A549 (cell line): ENCODE measurements around the gene PHF21A. TPM values are rescaled to one million over a fixed set of nuclear protein-coding genes. Genes with fewer than 3 reads are reported as not detected.

ENCODE experiments used
- ATAC-seq, 2 experiments: fragments of 200-7000 bp in 1 of 2; fragments of >200 bp in 1 of 2; cut with Nextera tagmentation in 1 of 2; cut with Tn5 transposase in 1 of 2; 3 replicates each; pipeline versions ENCODE4 v1.8.0 to v1.9.1; 2018 to 2020; ENCODE audit warnings: mild to moderate bottlenecking in 1 of 2, moderate library complexity in 1 of 2
- CTCF ChIA-PET: fragments of 300-600 bp; sonication (Branson Sonifier 250); formaldehyde crosslinking; extraction: SDS; loops from one replicate; lab custom pipeline; 2021; ENCODE audit warnings: antibody characterized with exemption, inconsistent platforms; lab: Yijun Ruan, JAX
- POLR2A ChIA-PET: fragments of 350-600 bp; formaldehyde crosslinking; extraction: SDS; loops from one replicate; lab custom pipeline; 2021; ENCODE audit warnings: antibody characterized with exemption, inconsistent platforms; lab: Yijun Ruan, JAX
- DNase-seq, 2 experiments: peaks; one replicate each; pipeline versions ENCODE4 v3.0.0 to v3.0.0-alpha.2; 2011 to 2016; ENCODE audit warnings: low read depth in 1 of 2, low spot score in 1 of 2
- FAIRE-seq: peaks from 2 replicates; lab custom pipeline; 2011; peaks lifted over from hg19 to GRCh38; lab: Jason Lieb, UNC
- H3K27ac ChIP-seq, 2 experiments: fragments of >200 bp; sonication (Bioruptor Twin); formaldehyde crosslinking; 3 replicates each; pipeline ENCODE4 v1.5.1; 2016 to 2017
- H3K4me1 ChIP-seq: fragments of >200 bp; sonication (Bioruptor Twin); formaldehyde crosslinking; 3 replicates; pipeline ENCODE4 v1.6.1; 2016
- H3K4me2 ChIP-seq: fragments of >200 bp; sonication (Bioruptor Twin); formaldehyde crosslinking; 3 replicates; pipeline ENCODE4 v1.6.1; 2016
- H3K4me3 ChIP-seq: fragments of >200 bp; sonication (Bioruptor Twin); formaldehyde crosslinking; 3 replicates; pipeline ENCODE4 v1.5.1; 2016
- H3K9me3 ChIP-seq: fragments of >200 bp; sonication (Bioruptor Twin); formaldehyde crosslinking; 3 replicates; pipeline ENCODE4 v1.6.1; 2016
- ATOH8 ChIP-seq: fragments of 250-450 bp; sonication (Bioruptor Pico); IDR thresholded peaks from 2 replicates; pipeline ENCODE4 v1.5.0; 2020; ENCODE audit warnings: low read depth, mild to moderate bottlenecking, moderate library complexity
- BHLHE40 ChIP-seq: IDR thresholded peaks from 2 replicates; pipeline ENCODE4 v1.6.1; 2012; ENCODE audit warnings: low read depth, low read length, inconsistent platforms
- CBX2 ChIP-seq: fragments of 200-600 bp; sonication (generic); IDR thresholded peaks from 2 replicates; pipeline ENCODE4 v1.6.1; 2016; ENCODE audit warnings: low read depth, mild to moderate bottlenecking, borderline replicate concordance
- CBX8 ChIP-seq: fragments of 200-600 bp; sonication (generic); IDR thresholded peaks from 2 replicates; pipeline ENCODE4 v1.6.1; 2016
- CEBPB ChIP-seq, 2 experiments: fragments of >200 bp in 1 of 2; sonication (Bioruptor Twin) in 1 of 2; formaldehyde crosslinking in 1 of 2; IDR thresholded peaks; 2 replicates each; pipeline ENCODE4 v1.6.1; 2012 to 2016
- CHD4 ChIP-seq: fragments of 200-600 bp; sonication (generic); IDR thresholded peaks from 2 replicates; pipeline ENCODE4 v1.6.1; 2016; ENCODE audit warnings: antibody characterized with exemption, mild to moderate bottlenecking, borderline replicate concordance
- E2F6 ChIP-seq: IDR thresholded peaks from 2 replicates; pipeline ENCODE4 v1.6.1; 2012; ENCODE audit warnings: low read depth, borderline replicate concordance
- EHF ChIP-seq: fragments of 250-450 bp; sonication (Bioruptor Pico); IDR thresholded peaks from 2 replicates; pipeline ENCODE4 v1.5.0; 2020; ENCODE audit warnings: mild to moderate bottlenecking
- FOSL2 ChIP-seq, 2 experiments: fragments of 450-650 bp in 1 of 2; fragments of >200 bp in 1 of 2; sonication (Bioruptor Twin) in 1 of 2; formaldehyde crosslinking; IDR thresholded peaks; 2 replicates each; pipeline versions ENCODE4 v1.5.0 to v1.6.1; 2016 to 2020; ENCODE audit warnings: mild to moderate bottlenecking in 1 of 2, moderate library complexity in 1 of 2
- HEYL ChIP-seq: fragments of 250-450 bp; sonication (Bioruptor Pico); IDR thresholded peaks from 2 replicates; pipeline ENCODE4 v1.8.0; 2021; ENCODE audit warnings: mild to moderate bottlenecking, moderate library complexity
- HOXB5 ChIP-seq: fragments of 250-450 bp; sonication (Bioruptor Pico); IDR thresholded peaks from 2 replicates; pipeline ENCODE4 v1.5.0; 2020; ENCODE audit warnings: mild to moderate bottlenecking, moderate library complexity
- JUN ChIP-seq, 2 experiments: fragments of >200 bp; sonication (Bioruptor Twin); formaldehyde crosslinking; IDR thresholded peaks; 2 replicates in 1 of 2; 3 replicates in 1 of 2; pipeline ENCODE4 v1.6.1; 2016 to 2017
- MAFK ChIP-seq: fragments of 450-650 bp; IDR thresholded peaks from 2 replicates; pipeline ENCODE4 v1.6.1; 2014; ENCODE audit not compliant: partially characterized antibody
- NPAS2 ChIP-seq: fragments of 250-450 bp; sonication (Bioruptor Pico); IDR thresholded peaks from 2 replicates; pipeline ENCODE4 v1.8.0; 2022; ENCODE audit warnings: mild to moderate bottlenecking, moderate library complexity, borderline replicate concordance
- NR3C1 ChIP-seq: fragments of >200 bp; sonication (Bioruptor Twin); formaldehyde crosslinking; IDR thresholded peaks from 3 replicates; pipeline ENCODE4 v1.6.1; 2017
- PHF8 ChIP-seq: fragments of 200-600 bp; sonication (generic); IDR thresholded peaks from 2 replicates; pipeline ENCODE4 v1.6.1; 2016; ENCODE audit warnings: low read depth, mild to moderate bottlenecking, antibody characterized with exemption, moderate library complexity, borderline replicate concordance
- RARB ChIP-seq: fragments of 250-450 bp; sonication (Bioruptor Pico); IDR thresholded peaks from 2 replicates; pipeline ENCODE4 v1.8.0; 2021; ENCODE audit warnings: mild to moderate bottlenecking, moderate library complexity
- RCOR1 ChIP-seq: fragments of 150-350 bp; IDR thresholded peaks from 2 replicates; pipeline ENCODE4 v1.6.1; 2014; ENCODE audit warnings: antibody characterized with exemption, low read length, low read depth
- REST ChIP-seq: fragments of 200-600 bp; sonication (generic); IDR thresholded peaks from 2 replicates; pipeline ENCODE4 v1.6.1; 2016; ENCODE audit warnings: antibody characterized with exemption, mild to moderate bottlenecking, moderate library complexity
- RFX5 ChIP-seq: fragments of 450-650 bp; IDR thresholded peaks from 2 replicates; pipeline ENCODE4 v1.7.1; 2014; ENCODE audit warnings: antibody characterized with exemption, mild to moderate bottlenecking, moderate library complexity
- SREBF2 ChIP-seq: fragments of 450-650 bp; IDR thresholded peaks from 2 replicates; pipeline ENCODE4 v1.6.1; 2014; ENCODE audit warnings: mild to moderate bottlenecking, moderate library complexity
- ZNF302 ChIP-seq: fragments of 250-450 bp; sonication (Bioruptor Pico); IDR thresholded peaks from 2 replicates; pipeline ENCODE4 v1.9.0; 2021; ENCODE audit warnings: inconsistent platforms, mild to moderate bottlenecking, moderate library complexity
- ZSCAN20 ChIP-seq: fragments of 250-450 bp; sonication (Bioruptor Pico); IDR thresholded peaks from 2 replicates; pipeline ENCODE4 v1.8.0; 2022; ENCODE audit warnings: mild to moderate bottlenecking, moderate library complexity
- WGBS: methylation state at CpG from one replicate; pipeline ENCODE4 v1.1.6; 2017; ENCODE audit errors: missing lambda C conversion rate; 5-methylcytosine and 5-hydroxymethylcytosine counted together
- polyA plus RNA-seq, 4 experiments: library from polyadenylated mRNA; depleted of rRNA in 3 of 4; stranded (reverse); fragments of >200 nt; fragmentation: RNase III in 1 of 4; extraction: RNeasy Plus Mini Kit Qiagen cat#74134 plus additional on column Dnase treatment in 1 of 4; gene quantifications; 2 replicates in 3 of 4; 3 replicates in 1 of 4; pipeline ENCODE4 v1.2.3, GENCODE V29; 2011 to 2017
- TF ChIP-seq, protein P1 (sequence below): fragments of 150-350 bp; IDR thresholded peaks from 2 replicates; pipeline ENCODE4 v1.6.1; 2014; ENCODE audit warnings: low read depth, mild to moderate bottlenecking, low read length
- TF ChIP-seq, protein P2 (sequence below): fragments of >200 bp; sonication (Bioruptor Twin); formaldehyde crosslinking; IDR thresholded peaks from 2 replicates; pipeline ENCODE4 v1.6.1; 2016
- TF ChIP-seq, protein P3 (sequence below): IDR thresholded peaks from 2 replicates; pipeline ENCODE4 v1.6.1; 2012

The PHF21A gene
- polyA plus RNA-seq, 2 of the 4 experiments (the other 2 are of a cell fraction): 20.0 to 31.9 TPM

DNA sequence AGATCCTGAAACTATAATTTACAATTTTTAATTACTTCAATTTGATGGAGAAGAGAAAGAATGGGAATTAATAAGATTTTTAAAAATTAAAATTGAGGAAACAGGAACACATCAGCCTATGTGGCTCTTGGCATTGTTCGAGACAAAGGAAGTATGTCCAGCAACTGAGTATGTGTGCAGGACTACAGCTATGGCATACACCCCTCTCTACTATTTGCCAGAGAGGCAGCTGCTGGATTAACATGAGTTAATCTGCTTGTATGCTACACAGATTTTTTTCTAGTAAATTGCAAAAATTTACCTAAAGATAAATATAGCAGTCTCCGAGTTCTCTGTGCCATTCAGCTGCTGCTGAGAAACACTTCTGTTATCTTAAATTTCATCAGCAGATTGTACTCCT lies 70.6 kb downstream of the PHF21A start:
- Histone ChIP-seq H3K27ac (no peak overlapping the region), H3K4me2 (no peak overlapping the region), H3K9me3 (no peaks in the 10 kb centered on the region), H3K4me3 (no peak overlapping the region), H3K4me1 (peaks cover 12% of the 10 kb centered on the region)
- CTCF ChIA-PET: interaction anchor here (1.3 to 2.0 kb wide), 3 partner anchors 20 to 44 kb away, joined by 3 to 6 read pairs (median 5); no protein-coding TSS in a partner anchor
- WGBS: 87% methylated on average over 2 of the region's 2 CpGs
- POLR2A ChIA-PET: no interaction called here
- no peak for ATAC-seq
- TF ChIP-seq REST (no peak), CBX8 (no peak), HOXB5 (CRISPR knock-in tag) (no peak), FOSL2 (IDR thresholded peaks at IDR 0.05) (no peak), FOSL2 (CRISPR knock-in tag; IDR thresholded peaks at IDR 0.05) (no peak), NPAS2 (CRISPR knock-in tag) (no peak), CEBPB (IDR thresholded peaks at IDR 0.05) (no peak), JUN (IDR thresholded peaks at IDR 0.05) (no peak), MAFK (no peak), E2F6 (no peak), PHF8 (no peak), ATOH8 (CRISPR knock-in tag) (no peak), CBX2 (no peak), RFX5 (no peak), ZSCAN20 (CRISPR knock-in tag) (no peak)
- no peak for DNase-seq
- no peak for FAIRE-seq

GRCh38 chr11:46050003-46050461 lies 71.2 kb downstream of the PHF21A start:
- no peak for TF ChIP-seq BHLHE40
- TF ChIP-seq RARB: no peak
- no peak for TF ChIP-seq NR3C1
- TF ChIP-seq RCOR1: no peak
- no peak for TF ChIP-seq CHD4
- TF ChIP-seq, protein P1, sequence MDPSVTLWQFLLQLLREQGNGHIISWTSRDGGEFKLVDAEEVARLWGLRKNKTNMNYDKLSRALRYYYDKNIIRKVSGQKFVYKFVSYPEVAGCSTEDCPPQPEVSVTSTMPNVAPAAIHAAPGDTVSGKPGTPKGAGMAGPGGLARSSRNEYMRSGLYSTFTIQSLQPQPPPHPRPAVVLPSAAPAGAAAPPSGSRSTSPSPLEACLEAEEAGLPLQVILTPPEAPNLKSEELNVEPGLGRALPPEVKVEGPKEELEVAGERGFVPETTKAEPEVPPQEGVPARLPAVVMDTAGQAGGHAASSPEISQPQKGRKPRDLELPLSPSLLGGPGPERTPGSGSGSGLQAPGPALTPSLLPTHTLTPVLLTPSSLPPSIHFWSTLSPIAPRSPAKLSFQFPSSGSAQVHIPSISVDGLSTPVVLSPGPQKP: no peak
- TF ChIP-seq MAFK: no peak
- no peak for TF ChIP-seq FOSL2 (IDR thresholded peaks at IDR 0.05)
- TF ChIP-seq FOSL2 (CRISPR knock-in tag; IDR thresholded peaks at IDR 0.05): no peak
- no peak for TF ChIP-seq HEYL (CRISPR knock-in tag)
- no peak for TF ChIP-seq EHF (CRISPR knock-in tag)
- TF ChIP-seq, protein P2, sequence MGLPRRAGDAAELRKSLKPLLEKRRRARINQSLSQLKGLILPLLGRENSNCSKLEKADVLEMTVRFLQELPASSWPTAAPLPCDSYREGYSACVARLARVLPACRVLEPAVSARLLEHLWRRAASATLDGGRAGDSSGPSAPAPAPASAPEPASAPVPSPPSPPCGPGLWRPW: no peak
- TF ChIP-seq HOXB5 (CRISPR knock-in tag): no peak
- TF ChIP-seq, protein P3, sequence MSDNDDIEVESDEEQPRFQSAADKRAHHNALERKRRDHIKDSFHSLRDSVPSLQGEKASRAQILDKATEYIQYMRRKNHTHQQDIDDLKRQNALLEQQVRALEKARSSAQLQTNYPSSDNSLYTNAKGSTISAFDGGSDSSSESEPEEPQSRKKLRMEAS: no peak
- no peak for TF ChIP-seq ZNF302
- no peak for TF ChIP-seq JUN (IDR thresholded peaks at IDR 0.05)
- TF ChIP-seq CBX2: no peak
- no peak for TF ChIP-seq SREBF2
- no peak for TF ChIP-seq PHF8
- no peak for TF ChIP-seq ATOH8 (CRISPR knock-in tag)
- no peak overlapping the region for H3K4me2 ChIP-seq
- H3K4me1 ChIP-seq: peaks cover 8% of the 10 kb centered on the region; the same call in 2 of the 3 replicates
- ATAC-seq (no peak; a peak in 1 of 6 replicates), FAIRE-seq (no peak), DNase-seq (no peak)
- POLR2A ChIA-PET: no interaction called here
- 94% methylated on average over 4 of the region's 4 CpGs for WGBS
- no peaks in the 10 kb centered on the region for H3K9me3 ChIP-seq
- CTCF ChIA-PET: interaction anchor here (1.3 to 2.0 kb wide), 3 partner anchors 19 to 43 kb away, joined by 3 to 6 read pairs (median 5); no protein-coding TSS in a partner anchor
- H3K27ac ChIP-seq: no peak overlapping the region
- H3K4me3 ChIP-seq: no peak overlapping the region
